ENCODE measurements around the gene KLHL25. TPM values are rescaled to one million over a fixed set of nuclear protein-coding genes. Genes with fewer than 3 reads are reported as not detected.

KLHL25 gene
- total and polyA plus RNA-seq, 2 of the 13 experiments (the other 11 are each of a cell fraction or from before 2014, with no cell fraction given): 3.7 to 8.2 TPM

GRCh38 chr15:85800478-85801123 is 5.9 kb upstream of the KLHL25 start (continued):
- peak; percentile 23; the same call in 1 of the 2 replicates for TF ChIP-seq IRF2 (CRISPR knock-in tag; IDR thresholded peaks at IDR 0.05)
- no peak for TF ChIP-seq BHLHE40 (IDR thresholded peaks at IDR 0.05; ENCODE audit: low read length)
- TF ChIP-seq TOE1 (CRISPR knock-in tag; IDR thresholded peaks at IDR 0.05): no peak
- no peak for TF ChIP-seq ZNF709 (CRISPR knock-in tag; IDR thresholded peaks at IDR 0.05)
- no peak for TF ChIP-seq REST (IDR thresholded peaks at IDR 0.05; ENCODE audit: borderline replicate concordance in 1 of 2, low read depth in 1 of 2, low read length in 2 of 2)
- no peak for TF ChIP-seq PHB2 (IDR thresholded peaks at IDR 0.05; ENCODE audit: partially characterized antibody)
- no peak for TF ChIP-seq SMAD3 (CRISPR knock-in tag; IDR thresholded peaks at IDR 0.05)
- no peak for TF ChIP-seq DNMT3B (CRISPR knock-in tag; conservative IDR thresholded peaks at IDR 0.05)
- TF ChIP-seq PITX1 (CRISPR knock-in tag; IDR thresholded peaks at IDR 0.05): peak; percentile 89
- no peak for TF ChIP-seq SIX4 (CRISPR knock-in tag; IDR thresholded peaks at IDR 0.05)
- no peak for TF ChIP-seq ZNF784 (CRISPR knock-in tag; IDR thresholded peaks at IDR 0.05; ENCODE audit: borderline replicate concordance)
- TF ChIP-seq ZNF747 (CRISPR knock-in tag; IDR thresholded peaks at IDR 0.05; ENCODE audit: borderline replicate concordance): no peak
- peak; percentile 46; the same call in 1 of the 2 replicates for TF ChIP-seq TFAP4 (IDR thresholded peaks at IDR 0.05; ENCODE audit: borderline replicate concordance, low read depth)
- no peak for TF ChIP-seq PHF20 (CRISPR knock-in tag; IDR thresholded peaks at IDR 0.05)
- TF ChIP-seq HNRNPH1 (optimal IDR thresholded peaks at IDR 0.05; ENCODE audit: low read depth, low read length): no peak
- no peak for TF ChIP-seq SKI (IDR thresholded peaks at IDR 0.05; ENCODE audit: partially characterized antibody)

Data from HepG2 (cell line).